Right renal cortex interstitium (tissue), 3 donors: ENCODE data around the gene EXOC3. TPM values are rescaled to one million over a fixed set of nuclear protein-coding genes. Genes with fewer than 3 reads are reported as not detected.

ENCODE experiments used
- DNase-seq, 3 donors: peaks; one replicate each; pipeline ENCODE4 v3.0.0-alpha.2; 2013; ENCODE audit warnings: low read depth in 3 of 3, low spot score in 2 of 3
- polyA plus RNA-seq, 3 donors: library from polyadenylated mRNA; unstranded; fragments of 120-200 nt; gene quantifications; one replicate each; pipeline ENCODE4 v1.2.1, GENCODE V29; 2013; ENCODE audit not compliant: insufficient read length in 3 of 3

The EXOC3 gene
- polyA plus RNA-seq, 3 donors = 48.7 to 55.6 (median 52.6) TPM

DNA sequence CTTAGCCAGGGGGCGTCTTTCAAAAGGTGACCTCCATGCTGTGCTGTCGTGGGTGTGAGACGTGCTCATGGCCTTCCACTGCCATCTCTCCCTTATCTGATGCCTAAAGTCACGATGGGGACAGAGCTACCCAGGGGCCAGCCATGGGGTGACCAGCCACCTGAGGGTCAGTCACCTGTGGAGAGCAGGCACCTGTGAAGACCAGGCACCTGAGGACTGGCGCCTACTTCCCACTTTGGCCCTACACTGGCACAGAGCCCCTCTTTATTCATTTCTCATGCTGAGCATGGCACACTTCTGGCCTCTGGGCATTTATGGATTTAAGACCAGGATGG is 6.4 kb upstream of the EXOC3 start:
- no peak for DNase-seq

DNA sequence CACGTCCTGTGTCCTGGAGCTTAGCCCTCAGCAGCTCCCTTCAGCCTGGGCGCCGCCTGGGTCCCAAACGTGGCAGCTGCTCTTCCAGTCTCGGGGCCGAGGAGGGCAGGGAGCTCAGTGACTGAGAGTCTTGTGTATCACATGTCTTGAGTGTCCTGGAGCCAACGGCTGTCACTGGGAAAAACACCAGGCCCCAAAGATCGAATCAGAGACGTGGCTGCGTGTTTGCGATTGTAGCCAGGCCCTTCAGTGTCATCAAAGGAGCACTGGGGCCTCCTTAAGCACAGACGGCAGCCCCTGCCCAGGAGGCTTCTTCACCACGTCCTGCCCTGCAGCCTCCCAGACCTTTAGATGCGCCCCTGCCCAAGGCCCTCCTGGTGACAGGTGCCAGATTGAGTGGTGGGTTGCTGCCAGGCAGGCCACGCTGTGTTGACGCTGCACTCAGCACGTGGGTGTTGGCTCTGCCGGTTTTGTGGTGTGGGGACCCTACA is 5.7 kb upstream of the EXOC3 start:
- DNase-seq = no peak

DNA sequence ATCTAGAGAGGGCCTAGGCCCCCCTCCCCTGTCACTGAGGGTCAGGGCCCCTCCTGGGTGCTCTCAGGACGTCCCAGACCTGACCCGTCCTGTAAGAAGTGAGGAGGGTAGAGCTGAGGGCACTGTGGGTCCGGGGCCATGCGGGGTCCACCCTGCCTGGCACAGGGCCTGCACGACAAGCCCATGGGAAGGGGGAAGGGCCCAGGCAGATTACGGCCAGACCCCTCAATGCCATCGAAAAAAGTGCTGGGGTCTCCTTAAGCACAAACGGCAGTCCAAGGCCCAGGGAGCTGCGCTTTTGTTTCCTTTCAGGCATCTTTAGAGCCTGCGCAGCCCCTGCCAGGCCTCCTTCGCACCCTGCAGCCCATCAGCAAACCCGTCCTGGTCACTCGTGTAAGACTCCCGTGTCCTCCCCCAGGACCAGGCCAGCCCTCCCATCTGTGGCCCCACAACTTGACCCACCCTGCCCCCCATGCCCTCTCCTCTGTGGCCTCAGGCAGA is 4.4 kb upstream of the EXOC3 start:
- DNase-seq = no peak

GRCh38 chr5:439181-439580 is 3.8 kb upstream of the EXOC3 start:
- DNase-seq = no peak

DNA sequence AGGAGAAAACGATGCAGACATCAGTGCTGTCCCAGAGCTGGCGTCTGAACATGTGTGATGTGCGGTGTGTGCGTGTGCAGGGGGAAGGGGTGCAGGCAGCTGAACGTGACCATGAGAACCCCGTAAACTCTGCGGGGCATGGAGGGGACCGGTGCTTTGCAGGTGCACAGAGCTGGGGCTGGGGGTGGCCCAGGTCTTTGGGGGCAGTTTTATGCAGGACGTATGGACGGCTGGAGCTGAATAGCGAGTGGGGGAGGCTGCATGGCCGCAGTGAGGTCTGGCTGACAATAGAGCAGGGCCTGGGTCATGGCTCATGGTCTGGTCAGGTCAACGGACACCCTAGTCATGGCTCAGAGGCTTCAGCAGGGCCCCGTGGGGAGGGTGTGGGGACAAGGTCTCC is 3.3 kb upstream of the EXOC3 start:
- no peak for DNase-seq

GRCh38 chr5:440401-441201 is 2.4 kb upstream of the EXOC3 start:
- DNase-seq = no peak

DNA sequence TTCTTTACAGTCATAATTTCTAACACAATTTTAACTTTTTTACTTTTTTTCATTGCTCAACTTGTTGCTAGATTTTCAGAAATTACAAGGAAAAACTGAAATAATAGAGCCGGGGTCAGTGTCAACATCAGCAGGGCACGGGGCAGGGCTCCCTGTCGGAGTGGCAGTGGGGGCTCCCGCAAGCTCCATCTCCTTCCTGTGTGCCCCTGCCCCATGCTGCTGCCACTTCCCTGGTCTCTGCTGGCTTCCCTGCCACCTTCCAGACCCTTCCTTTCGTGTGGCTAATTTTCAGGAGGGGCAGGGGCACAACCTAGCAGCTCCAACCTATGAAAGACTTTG is 1.0 kb upstream of the EXOC3 start:
- DNase-seq = no peak

- no peak for DNase-seq
Observed at GRCh38 chr5:443239-444151, 519 bp downstream of the EXOC3 start.

GRCh38 chr5:444226-444625 is 1.2 kb downstream of the EXOC3 start:
- no peak for DNase-seq

GRCh38 chr5:445591-445990 is 2.6 kb downstream of the EXOC3 start:
- no peak for DNase-seq

GRCh38 chr5:446066-446882 is 3.3 kb downstream of the EXOC3 start:
- DNase-seq = no peak

GRCh38 chr5:446883-447263 is 3.9 kb downstream of the EXOC3 start:
- no peak for DNase-seq

GRCh38 chr5:447501-447900 is 4.5 kb downstream of the EXOC3 start:
- DNase-seq = no peak

GRCh38 chr5:448061-448765 is 5.2 kb downstream of the EXOC3 start:
- no peak for DNase-seq

DNA sequence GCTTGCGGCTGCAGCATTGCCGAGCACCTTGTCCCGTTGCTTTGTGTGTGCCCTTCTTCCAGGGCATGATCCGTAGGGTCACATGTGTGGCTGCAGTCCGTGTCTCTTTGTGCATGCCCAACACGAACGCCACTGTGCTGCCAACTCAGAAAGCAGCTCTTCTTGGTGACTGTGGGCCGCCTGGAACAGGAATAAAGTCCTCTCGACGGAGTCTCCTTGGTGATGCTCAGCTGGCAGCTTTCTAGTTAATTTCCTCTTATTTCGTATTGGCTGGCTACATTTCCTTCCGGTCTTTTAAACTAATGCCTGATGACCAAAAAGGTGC is 5.8 kb downstream of the EXOC3 start:
- no peak for DNase-seq

GRCh38 chr5:449151-449550 is 6.2 kb downstream of the EXOC3 start:
- no peak for DNase-seq

DNA sequence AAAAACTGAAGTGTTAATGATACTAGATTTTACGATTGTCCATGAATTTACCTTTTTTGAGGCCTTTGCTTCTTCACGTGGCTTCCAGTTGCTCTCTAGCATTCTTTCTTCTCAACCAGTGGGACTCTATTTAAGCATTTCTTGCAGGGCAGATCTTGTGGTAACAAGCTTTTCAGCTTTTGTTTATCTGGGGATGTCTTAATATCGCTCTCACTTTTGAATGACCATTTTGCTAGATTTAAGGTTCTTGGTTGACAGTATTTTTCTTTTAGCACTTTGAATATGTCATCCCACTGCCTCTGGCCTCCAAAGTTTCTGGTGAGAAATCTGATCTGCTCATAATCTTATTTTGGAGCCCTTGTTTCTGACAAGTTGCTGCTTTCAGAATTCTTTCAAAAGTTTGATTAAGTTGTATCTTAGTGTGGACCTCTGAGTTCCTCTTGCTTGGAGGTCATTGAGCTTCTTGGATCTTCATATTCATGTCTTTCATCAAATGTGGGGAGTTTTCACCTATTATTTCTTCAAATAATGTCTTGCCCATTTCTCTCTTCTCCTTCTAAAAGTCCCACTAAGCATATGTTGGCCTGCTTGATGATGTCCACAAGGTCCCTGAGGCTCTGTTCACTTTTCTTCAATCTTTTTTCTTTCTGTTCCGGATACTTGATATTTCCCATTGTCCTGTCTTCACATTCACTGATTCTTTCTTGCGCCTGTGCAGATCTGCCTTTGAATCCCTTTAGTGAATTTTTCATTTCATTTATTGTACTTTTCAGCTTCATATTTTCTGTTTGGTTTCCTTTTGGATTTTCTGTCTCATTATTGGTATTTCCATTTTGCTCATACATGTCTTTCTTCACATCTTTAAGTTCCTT is 8.8 kb downstream of the EXOC3 start:
- DNase-seq = no peak

GRCh38 chr5:452978-453710 is 10.2 kb downstream of the EXOC3 start:
- no peak for DNase-seq
